Liver (tissue), 3 donors: ENCODE data around the gene CORO2B.

Source experiments
- CTCF ChIP-seq: fragments of 150-350 bp; IDR thresholded peaks from 2 replicates; pipeline ENCODE4 v1.5.1; 2017; ENCODE audit warnings: improper control_type of control experiment, low read depth, low read length; ENCODE audit not compliant: missing input control
- RAD21 ChIP-seq, 2 donors: IDR thresholded peaks; 2 replicates each; pipeline ENCODE4 v1.6.1; 2016; ENCODE audit warnings: antibody characterized with exemption in 2 of 2, mild to moderate bottlenecking in 2 of 2
- REST ChIP-seq: IDR thresholded peaks from 2 replicates; pipeline ENCODE4 v1.6.1; 2016; ENCODE audit warnings: antibody characterized with exemption, mild to moderate bottlenecking
- TAF1 ChIP-seq: conservative IDR thresholded peaks from 2 replicates; pipeline ENCODE4 v1.6.1; 2016; ENCODE audit warnings: antibody characterized with exemption, mild to moderate bottlenecking
- donor health status: healthy.
- donor health status: healthy.

GRCh38 chr15:68656438-68656739, 77.6 kb downstream of the CORO2B start:
- TF ChIP-seq CTCF (no peak), REST (no peak), TAF1 (no peak), RAD21 (IDR thresholded peaks at IDR 0.05) (no peak)
